Liver (tissue), 3 donors: Measurements from ENCODE around the gene CD9.

ENCODE experiments used
- JUND ChIP-seq, 2 donors: IDR thresholded peaks; 2 replicates each; pipeline ENCODE4 v1.6.1; 2016; ENCODE audit warnings: antibody characterized with exemption in 2 of 2
- REST ChIP-seq: IDR thresholded peaks from 2 replicates; pipeline ENCODE4 v1.6.1; 2016; ENCODE audit warnings: antibody characterized with exemption, mild to moderate bottlenecking
- SP1 ChIP-seq: IDR thresholded peaks from 2 replicates; pipeline ENCODE4 v1.6.1; 2018; ENCODE audit warnings: antibody characterized with exemption, mild to moderate bottlenecking
- YY1 ChIP-seq: IDR thresholded peaks from 2 replicates; pipeline ENCODE4 v1.6.1; 2016; ENCODE audit warnings: antibody characterized with exemption, mild to moderate bottlenecking
- ZBTB33 ChIP-seq: IDR thresholded peaks from 2 replicates; pipeline ENCODE4 v1.6.1; 2016; ENCODE audit warnings: antibody characterized with exemption
- TF ChIP-seq, protein P1 (sequence below): fragments of 150-350 bp; IDR thresholded peaks from 2 replicates; pipeline ENCODE4 v1.5.1; 2017; ENCODE audit warnings: improper control_type of control experiment, low read depth, low read length; ENCODE audit not compliant: missing input control
- TF ChIP-seq, protein P2 (sequence below): IDR thresholded peaks from 2 replicates; pipeline ENCODE4 v1.6.1; 2016; ENCODE audit warnings: antibody characterized with exemption
- donor health status: healthy.
- donor health status: healthy.

- no peak for TF ChIP-seq REST
- TF ChIP-seq, protein P1, sequence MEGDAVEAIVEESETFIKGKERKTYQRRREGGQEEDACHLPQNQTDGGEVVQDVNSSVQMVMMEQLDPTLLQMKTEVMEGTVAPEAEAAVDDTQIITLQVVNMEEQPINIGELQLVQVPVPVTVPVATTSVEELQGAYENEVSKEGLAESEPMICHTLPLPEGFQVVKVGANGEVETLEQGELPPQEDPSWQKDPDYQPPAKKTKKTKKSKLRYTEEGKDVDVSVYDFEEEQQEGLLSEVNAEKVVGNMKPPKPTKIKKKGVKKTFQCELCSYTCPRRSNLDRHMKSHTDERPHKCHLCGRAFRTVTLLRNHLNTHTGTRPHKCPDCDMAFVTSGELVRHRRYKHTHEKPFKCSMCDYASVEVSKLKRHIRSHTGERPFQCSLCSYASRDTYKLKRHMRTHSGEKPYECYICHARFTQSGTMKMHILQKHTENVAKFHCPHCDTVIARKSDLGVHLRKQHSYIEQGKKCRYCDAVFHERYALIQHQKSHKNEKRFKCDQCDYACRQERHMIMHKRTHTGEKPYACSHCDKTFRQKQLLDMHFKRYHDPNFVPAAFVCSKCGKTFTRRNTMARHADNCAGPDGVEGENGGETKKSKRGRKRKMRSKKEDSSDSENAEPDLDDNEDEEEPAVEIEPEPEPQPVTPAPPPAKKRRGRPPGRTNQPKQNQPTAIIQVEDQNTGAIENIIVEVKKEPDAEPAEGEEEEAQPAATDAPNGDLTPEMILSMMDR = no peak
- no peak for TF ChIP-seq JUND (IDR thresholded peaks at IDR 0.05)
- TF ChIP-seq ZBTB33 = no peak
- no peak for TF ChIP-seq YY1
- TF ChIP-seq, protein P2, sequence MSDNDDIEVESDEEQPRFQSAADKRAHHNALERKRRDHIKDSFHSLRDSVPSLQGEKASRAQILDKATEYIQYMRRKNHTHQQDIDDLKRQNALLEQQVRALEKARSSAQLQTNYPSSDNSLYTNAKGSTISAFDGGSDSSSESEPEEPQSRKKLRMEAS = no peak
- no peak for TF ChIP-seq SP1
Observed at GRCh38 chr12:6201213-6201608, 1.0 kb downstream of the CD9 start.
